HT1080 (cell line): ENCODE results near the gene FRAT1. TPM values are rescaled to one million over a fixed set of nuclear protein-coding genes. Genes with fewer than 3 reads are reported as not detected.

ENCODE experiments used
- DNase-seq: peaks from one replicate; pipeline ENCODE4 v3.0.0-alpha.2; 2015; ENCODE audit warnings: low read depth
- total RNA-seq: library from RNA; depleted of rRNA; stranded (reverse); fragments of >200 nt; shearing (Covaris generic); gene quantifications from 2 replicates; pipeline ENCODE4 v1.2.3, GENCODE V29; 2014

FRAT1 gene
- total RNA-seq, 1 experiment from 2014 or later = 3.3 TPM

- no peak for DNase-seq
Observed at GRCh38 chr10:97307866-97308780, 10.9 kb upstream of the FRAT1 start.

DNA sequence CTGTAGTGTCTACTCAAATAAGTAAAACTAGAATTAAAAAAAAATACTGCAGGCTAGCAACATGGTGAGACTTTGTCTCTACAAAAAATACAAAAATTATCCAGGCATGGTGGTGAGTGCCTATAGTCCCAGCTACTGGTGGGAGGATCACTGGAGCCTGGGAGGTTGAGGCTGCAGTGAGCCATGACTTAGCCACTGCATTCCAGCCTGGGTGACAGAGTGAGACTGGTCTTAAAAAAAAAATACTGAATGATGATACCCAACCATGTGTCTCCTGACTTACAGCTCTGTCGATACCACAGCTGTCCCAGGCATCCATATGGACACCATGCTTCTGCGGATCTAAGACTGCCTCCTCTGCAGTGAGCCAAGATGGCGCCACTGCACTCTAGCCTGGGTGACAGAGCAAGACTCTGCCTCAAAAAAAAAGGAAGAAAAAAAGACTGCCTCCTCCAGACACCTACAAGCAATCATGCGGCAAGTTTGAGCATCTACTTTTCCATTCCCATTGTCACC, 7.9 kb upstream of the FRAT1 start:
- no peak for DNase-seq

GRCh38 chr10:97312897-97313296, 6.2 kb upstream of the FRAT1 start:
- no peak for DNase-seq

- no peak for DNase-seq
Observed at GRCh38 chr10:97314671-97315070, 4.4 kb upstream of the FRAT1 start.

- no peak for DNase-seq
Observed at GRCh38 chr10:97319671-97320479, 804 bp downstream of the FRAT1 start.

- DNase-seq = no peak
Observed at GRCh38 chr10:97320480-97321031, 1.5 kb downstream of the FRAT1 start.

DNA sequence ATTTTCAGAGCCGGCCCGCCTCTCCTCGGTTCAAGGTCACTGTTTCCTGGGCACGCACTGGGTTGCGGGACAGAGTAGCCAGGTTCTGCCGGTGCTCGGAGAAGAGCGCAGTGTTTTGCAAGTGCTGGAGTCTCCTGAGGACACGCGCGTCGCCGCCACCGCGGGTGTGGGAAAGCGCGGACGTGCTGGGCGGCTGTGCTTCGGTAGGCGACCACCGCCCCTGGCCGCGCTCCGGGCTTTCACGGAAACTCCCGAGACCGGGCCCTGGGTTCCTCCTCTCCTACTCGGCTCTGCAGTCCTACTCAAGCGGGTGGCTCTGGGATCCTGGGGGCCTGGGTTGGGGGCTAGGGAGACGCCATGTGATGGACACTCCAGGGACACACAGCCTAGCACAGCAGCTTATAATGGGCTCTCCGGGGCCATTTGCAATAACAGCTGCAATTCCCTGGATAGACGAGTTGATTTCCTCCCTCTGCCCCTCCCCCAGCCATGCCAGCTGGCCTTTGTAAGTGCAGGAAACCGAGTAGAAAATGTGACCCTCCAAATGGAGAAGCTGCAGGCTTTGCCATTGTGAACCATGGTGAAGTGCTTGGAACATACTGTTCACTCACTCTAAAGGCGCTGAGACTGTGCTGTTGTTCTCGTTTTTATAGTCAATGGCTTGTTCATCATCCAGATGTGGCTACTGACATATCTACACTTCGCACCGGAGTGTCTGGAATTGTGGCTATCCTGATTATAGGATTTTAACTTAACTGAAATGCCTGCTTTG, 2.1 kb downstream of the FRAT1 start:
- no peak for DNase-seq

GRCh38 chr10:97321804-97322190, 2.7 kb downstream of the FRAT1 start:
- no peak for DNase-seq

GRCh38 chr10:97323501-97323900, 4.4 kb downstream of the FRAT1 start:
- DNase-seq = no peak

DNA sequence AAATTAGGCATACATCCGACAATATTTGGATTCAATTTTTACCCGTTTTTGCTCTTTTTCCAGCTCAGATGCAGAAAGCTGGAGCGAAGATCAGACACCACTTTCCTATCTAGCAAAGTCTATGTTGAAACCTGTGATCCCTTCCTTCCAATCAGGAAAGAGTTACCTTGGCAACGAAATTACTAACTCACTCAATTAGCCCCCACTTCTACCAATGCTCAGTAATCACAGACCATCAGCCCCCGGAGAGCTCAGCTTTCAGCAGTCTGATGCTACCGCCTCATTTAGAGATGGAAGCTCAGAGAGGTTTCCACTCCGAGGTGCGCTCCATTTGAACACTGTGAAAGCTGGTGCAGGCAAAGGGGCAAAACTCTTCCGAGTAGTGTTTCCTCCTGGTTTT, 6.7 kb downstream of the FRAT1 start:
- DNase-seq = no peak

- no peak for DNase-seq
Observed at GRCh38 chr10:97327348-97328294, 8.6 kb downstream of the FRAT1 start.

GRCh38 chr10:97328646-97329453, 9.8 kb downstream of the FRAT1 start:
- DNase-seq = no peak

GRCh38 chr10:97329766-97330165, 10.7 kb downstream of the FRAT1 start:
- DNase-seq = no peak

DNA sequence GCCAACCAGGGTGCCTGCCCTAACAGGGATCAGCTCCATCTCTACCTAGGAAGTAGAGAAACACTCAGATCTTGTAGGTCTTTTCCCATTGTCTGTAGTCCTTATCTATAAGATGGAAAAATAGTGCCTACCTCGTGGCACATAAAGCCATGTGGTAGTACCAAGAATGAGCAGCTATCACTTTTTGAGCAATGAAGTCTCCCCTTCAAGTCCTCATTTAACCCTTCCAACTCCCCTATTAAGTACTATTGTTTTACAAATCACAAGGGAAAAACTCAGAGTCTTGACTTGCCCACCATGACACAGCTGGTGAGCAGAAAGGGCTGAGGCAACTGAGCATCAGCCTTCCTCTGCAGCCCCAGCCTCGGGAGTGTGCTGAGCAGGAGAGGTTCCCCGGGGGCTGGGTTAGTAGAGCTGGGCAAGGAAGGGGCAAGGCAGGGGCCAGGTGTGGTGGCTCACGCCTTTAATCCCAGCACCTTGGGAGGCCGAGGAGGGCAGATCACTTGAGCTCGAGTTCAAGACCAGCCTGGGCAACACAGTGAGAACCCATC, 12.2 kb downstream of the FRAT1 start:
- no peak for DNase-seq

GRCh38 chr10:97332591-97333350, 13.7 kb downstream of the FRAT1 start:
- DNase-seq = peak; percentile 66

GRCh38 chr10:97333351-97333600, 14.2 kb downstream of the FRAT1 start:
- no peak for DNase-seq

DNA sequence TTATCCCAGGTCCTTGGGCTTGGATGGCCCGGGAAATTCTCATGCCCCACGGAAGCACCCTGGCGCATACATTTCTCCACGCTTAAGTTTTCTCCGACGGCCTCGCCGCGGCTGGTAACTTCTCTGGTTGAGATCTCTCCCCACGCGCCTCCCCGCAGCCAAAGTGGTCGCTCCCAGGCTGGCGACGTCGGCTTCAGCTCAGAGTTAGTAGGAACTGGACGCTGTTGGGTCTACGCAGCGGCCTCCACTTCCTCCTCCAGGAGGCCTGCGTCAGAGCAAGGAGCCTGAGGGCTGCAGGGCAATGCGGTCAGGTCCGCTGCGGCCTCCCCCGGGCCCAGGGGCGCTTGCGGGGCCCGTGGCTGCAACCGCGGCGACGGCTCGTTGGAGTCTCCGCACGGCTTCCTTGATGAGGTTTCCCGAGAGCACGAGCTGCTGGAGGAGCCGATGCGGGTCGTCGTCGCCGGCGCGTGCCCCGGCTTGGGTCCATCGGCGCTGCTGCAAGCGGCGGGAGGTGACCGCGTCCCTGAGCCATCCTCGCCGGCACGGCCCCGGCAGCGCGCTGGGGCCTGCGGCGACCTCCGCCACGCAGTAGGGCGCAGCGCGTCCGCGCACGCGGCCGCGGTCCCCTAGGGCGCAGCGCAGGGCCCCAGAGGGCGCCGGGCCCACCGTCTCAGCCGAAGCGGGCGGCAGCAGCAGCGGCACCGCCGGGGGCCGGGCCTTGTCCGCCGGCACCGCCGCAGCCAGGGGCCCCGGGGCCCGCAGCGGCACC, 14.7 kb downstream of the FRAT1 start:
- DNase-seq = peak; percentile 29
